AG09319 (cell line): ENCODE measurements around the gene NATD1.

ENCODE experiments used
- DNase-seq: peaks from one replicate; pipeline ENCODE4 v3.0.0-alpha.2; 2010; ENCODE audit warnings: low read depth; ENCODE audit errors: extremely low read depth
- CTCF ChIP-seq: IDR thresholded peaks from 2 replicates; pipeline ENCODE4 v1.5.1; 2011; ENCODE audit warnings: low read depth, mild to moderate bottlenecking, inconsistent platforms, low read length, moderate library complexity

The NATD1 gene

DNA sequence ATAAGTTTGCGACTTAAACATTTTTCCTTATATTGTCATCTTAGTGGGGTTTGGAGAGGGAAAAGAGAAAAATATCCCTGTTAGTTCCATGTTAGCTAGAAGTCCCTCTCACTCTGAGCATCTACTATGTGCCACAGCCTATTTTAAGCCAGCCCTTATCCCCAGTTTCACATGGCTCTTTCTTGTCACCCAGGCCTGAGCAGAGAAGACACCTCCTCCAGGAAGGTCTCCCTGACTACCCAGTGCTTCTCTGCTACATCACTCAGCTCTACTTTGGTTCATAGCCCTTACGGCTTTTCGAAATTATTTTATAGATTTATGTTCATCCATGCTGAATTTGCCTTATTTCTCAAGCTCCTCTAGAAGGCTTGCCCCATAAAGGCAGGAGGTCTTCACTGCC lies 24.1 kb upstream of the NATD1 start:
- no peak for TF ChIP-seq CTCF
- DNase-seq, result no peak

DNA sequence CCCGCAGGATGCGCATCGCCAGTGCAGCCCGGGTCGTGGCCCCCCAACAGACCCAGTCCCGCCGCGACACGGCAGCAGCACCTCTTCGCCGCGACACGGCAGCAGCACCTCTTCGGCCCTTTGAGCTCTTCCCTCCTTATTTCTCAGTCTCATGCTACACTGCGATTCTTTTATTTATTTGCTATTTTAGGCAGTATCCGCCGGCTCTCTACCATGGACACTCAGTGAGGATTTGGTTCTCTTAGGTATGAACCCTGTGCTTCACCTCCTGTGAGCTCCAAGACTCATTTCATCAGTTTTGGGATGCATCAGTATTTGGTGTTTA lies 23.0 kb upstream of the NATD1 start:
- DNase-seq, result no peak
- no peak for TF ChIP-seq CTCF

DNA sequence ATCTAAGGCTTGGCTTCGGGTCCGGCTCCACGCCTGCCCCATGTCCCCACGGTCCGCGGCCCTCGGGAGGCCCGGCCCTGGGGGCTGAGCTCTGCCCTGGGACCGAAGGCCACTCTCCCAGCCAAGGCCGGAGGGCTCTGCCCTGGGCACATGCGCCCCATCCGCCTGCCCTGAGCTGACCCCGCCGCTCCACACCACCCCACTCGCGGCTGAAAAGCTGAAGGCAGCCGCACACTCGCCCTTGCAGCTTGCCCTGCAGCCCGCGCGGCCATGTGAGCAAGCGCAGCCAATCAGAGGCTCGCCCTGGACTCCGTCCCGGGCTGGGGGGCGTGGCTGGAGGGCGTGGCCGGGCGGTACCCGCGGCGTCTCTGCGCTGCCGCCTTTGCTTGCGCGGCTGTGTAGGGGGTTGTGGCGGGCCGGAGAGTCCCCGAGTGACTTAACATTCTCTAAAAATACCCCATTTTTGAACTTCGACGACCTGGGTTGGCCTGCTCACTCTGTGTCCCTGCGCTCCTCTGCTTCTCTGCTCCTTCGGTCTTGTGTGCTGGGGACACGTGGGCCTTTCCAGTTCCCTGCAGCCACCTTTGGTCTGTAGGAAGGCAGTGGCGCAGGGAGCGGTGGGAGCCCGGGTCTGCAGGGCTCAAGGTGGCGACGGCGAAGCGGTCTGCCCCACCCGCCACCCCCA lies 22.5 kb upstream of the NATD1 start:
- DNase-seq, result no peak

GRCh38 chr17:21275047-21275578 lies 21.9 kb upstream of the NATD1 start:
- DNase-seq, result no peak
- no peak for TF ChIP-seq CTCF

More for the DNA sequence above, 22.5 kb upstream of the NATD1 start:
- no peak for TF ChIP-seq CTCF

DNA sequence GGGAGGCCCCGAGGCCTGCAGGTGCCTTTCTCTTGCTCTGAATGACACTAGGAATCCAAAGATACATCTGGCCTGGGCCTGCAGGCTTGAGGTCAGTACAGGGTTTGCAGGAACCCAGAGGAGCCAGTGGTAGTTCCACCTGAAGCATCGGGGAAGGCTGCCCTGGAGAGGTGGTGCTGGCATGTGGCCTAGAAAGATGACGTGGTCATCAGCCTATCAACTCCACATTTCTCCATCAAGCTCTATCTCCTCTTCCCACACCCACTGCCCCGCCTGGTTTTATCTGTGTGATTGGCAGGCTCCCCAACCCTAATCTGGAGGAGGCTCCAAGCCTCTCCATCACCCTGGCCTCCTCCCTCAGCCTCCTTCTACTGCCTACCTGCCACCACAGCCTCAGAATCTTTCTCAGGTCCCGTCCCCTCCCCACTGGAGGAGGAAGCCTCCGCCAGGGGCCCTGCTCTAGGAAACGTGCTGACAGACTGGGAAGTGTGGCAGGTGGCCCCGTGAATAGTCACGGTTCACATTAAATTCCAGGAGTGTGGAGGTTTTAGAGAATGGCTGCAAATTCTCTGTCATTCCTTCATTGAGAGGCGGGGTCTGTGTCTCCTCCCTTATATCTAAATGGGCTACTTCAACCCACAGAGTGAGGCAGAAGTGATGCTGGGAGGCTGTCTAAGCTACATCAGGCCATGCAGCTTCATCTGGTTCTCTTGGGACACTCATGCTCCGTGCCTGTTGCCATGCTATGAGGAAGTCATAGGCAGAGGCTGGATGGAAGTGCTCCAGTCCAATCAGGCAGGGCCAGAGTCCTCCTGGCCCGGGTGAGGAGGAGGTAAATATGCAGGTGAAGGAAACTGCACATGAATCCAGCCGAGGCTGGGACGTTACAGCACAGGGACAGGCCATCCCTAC lies 19.9 kb upstream of the NATD1 start:
- DNase-seq, result no peak
- no peak for TF ChIP-seq CTCF

GRCh38 chr17:21272250-21272649 lies 19.0 kb upstream of the NATD1 start:
- no peak for TF ChIP-seq CTCF
- DNase-seq, result no peak
